Large intestine (tissue), 3 donors: ENCODE results near the gene ELF2. TPM values are rescaled to one million over a fixed set of nuclear protein-coding genes. Genes with fewer than 3 reads are reported as not detected.
"Not testable (repeated sequence)": the region's sequence is repeated elsewhere in the genome, so short reads cannot be mapped to it uniquely, and the experiment has no call there.

Experiments
- DNase-seq, 2 donors: peaks; one replicate each; pipeline versions ENCODE4 v3.0.0 to v3.0.0-alpha.2; 2013
- H3K27ac ChIP-seq: one replicate; pipeline ENCODE4 v1.5.1; 2013; ENCODE audit warnings: low read length
- H3K27me3 ChIP-seq: 2 replicates; pipeline ENCODE4 v1.6.1; 2013; ENCODE audit warnings: low read length; ENCODE audit not compliant: control insufficient read depth, insufficient read depth
- H3K36me3 ChIP-seq: 2 replicates; pipeline ENCODE4 v1.6.1; 2013; ENCODE audit warnings: low read length; ENCODE audit not compliant: control insufficient read depth, insufficient read depth
- H3K4me1 ChIP-seq: one replicate; pipeline ENCODE4 v1.6.1; 2013; ENCODE audit warnings: low read length; ENCODE audit not compliant: control insufficient read depth, insufficient read depth
- H3K4me3 ChIP-seq: one replicate; pipeline ENCODE4 v1.5.1; 2013; ENCODE audit warnings: low read length
- H3K9me3 ChIP-seq: one replicate; pipeline ENCODE4 v1.6.1; 2013; ENCODE audit warnings: mild to moderate bottlenecking, low read depth, low read length, moderate library complexity; ENCODE audit not compliant: control insufficient read depth
- WGBS: methylation state at CpG from one replicate; pipeline ENCODE4 v1.1.5; 2013; ENCODE audit warnings: low lambda C conversion rate; ENCODE audit not compliant: insufficient coverage; 5-methylcytosine and 5-hydroxymethylcytosine counted together
- polyA plus RNA-seq: library from polyadenylated mRNA; unstranded; fragments of 120-200 nt; gene quantifications from one replicate; pipeline ENCODE4 v1.2.1, GENCODE V29; 2013

ELF2 gene
- polyA plus RNA-seq, 1 donor = 42.4 TPM

GRCh38 chr4:139083607-139083955, 93.4 kb downstream of the ELF2 start:
- no peak for DNase-seq
- Histone ChIP-seq H3K4me3 (peak overlapping the region; percentile 92), H3K9me3 (peaks cover 3% of the 10 kb centered on the region), H3K27ac (peak overlapping the region; percentile 99), H3K36me3 (no peaks in the 10 kb centered on the region), H3K27me3 (no peaks in the 10 kb centered on the region), H3K4me1 (peaks cover 2% of the 10 kb centered on the region)
- no CpG with 5 or more reads among the region's 34 CpGs for WGBS

- H3K4me3 ChIP-seq = peak overlapping the region; percentile 92
- no peaks in the 10 kb centered on the region for H3K27me3 ChIP-seq
- H3K9me3 ChIP-seq = peaks cover 3% of the 10 kb centered on the region
- peaks cover 2% of the 10 kb centered on the region for H3K4me1 ChIP-seq
- H3K27ac ChIP-seq = peak overlapping the region; percentile 99
- 0% methylated on average over 4 of the region's 38 CpGs for WGBS
- H3K36me3 ChIP-seq = no peaks in the 10 kb centered on the region
- peak; percentile 97 to 98 for DNase-seq
Measured at GRCh38 chr4:139082750-139083606, 94.0 kb downstream of the ELF2 start.

- no CpG with 5 or more reads among the region's 4 CpGs for WGBS
- H3K27ac ChIP-seq = no peak overlapping the region
- H3K27me3 ChIP-seq = no peaks in the 10 kb centered on the region
- peaks cover 3% of the 10 kb centered on the region for H3K9me3 ChIP-seq
- no peak for DNase-seq
- no peaks in the 10 kb centered on the region for H3K4me1 ChIP-seq
- H3K36me3 ChIP-seq = peaks cover 8% of the 10 kb centered on the region
- H3K4me3 ChIP-seq = no peak overlapping the region
Measured at GRCh38 chr4:139078926-139079325, 98.1 kb downstream of the ELF2 start.

GRCh38 chr4:139077567-139078355, 99.3 kb downstream of the ELF2 start:
- Histone ChIP-seq H3K9me3 (no peaks in the 10 kb centered on the region), H3K4me1 (no peaks in the 10 kb centered on the region), H3K4me3 (no peak overlapping the region), H3K27me3 (no peaks in the 10 kb centered on the region), H3K27ac (no peak overlapping the region), H3K36me3 (peaks cover 13% of the 10 kb centered on the region)
- WGBS = 89% methylated on average over 1 of the region's 1 CpG
- DNase-seq = no peak

- whole genome bisulfite sequencing = no CpG with 5 or more reads among the region's 1 CpG
- H3K9me3 ChIP-seq = no peaks in the 10 kb centered on the region
- no peak for DNase-seq
- no peaks in the 10 kb centered on the region for H3K27me3 ChIP-seq
- H3K4me3 ChIP-seq = no peak overlapping the region
- H3K36me3 ChIP-seq = peaks cover 16% of the 10 kb centered on the region
- H3K4me1 ChIP-seq = no peaks in the 10 kb centered on the region
- H3K27ac ChIP-seq = no peak overlapping the region
Measured at GRCh38 chr4:139076016-139076744, 100.8 kb downstream of the ELF2 start.

- H3K36me3 ChIP-seq = peaks cover 62% of the 10 kb centered on the region
- WGBS = 71% methylated on average over 1 of the region's 3 CpGs
- DNase-seq = no peak
Measured at GRCh38 chr4:139060591-139060990, 116.4 kb downstream of the ELF2 start.

GRCh38 chr4:139059026-139059425, 118.0 kb downstream of the ELF2 start:
- H3K9me3 ChIP-seq, H3K4me3 ChIP-seq, H3K27me3 ChIP-seq, H3K4me1 ChIP-seq, H3K27ac ChIP-seq: not testable (repeated sequence)
- peak in 1 of 2 donors; percentile 49 for DNase-seq
- WGBS = no CpG with 5 or more reads among the region's 4 CpGs
- peaks cover 63% of the 10 kb centered on the region for H3K36me3 ChIP-seq

More at GRCh38 chr4:139060591-139060990, 116.4 kb downstream of the ELF2 start:
- H3K27me3 ChIP-seq = no peaks in the 10 kb centered on the region
- no peak overlapping the region for H3K4me3 ChIP-seq
- H3K27ac ChIP-seq = no peak overlapping the region
- H3K9me3 ChIP-seq = no peaks in the 10 kb centered on the region
- H3K4me1 ChIP-seq = no peaks in the 10 kb centered on the region

- no peak for DNase-seq
- no peaks in the 10 kb centered on the region for H3K27me3 ChIP-seq
- no peak overlapping the region for H3K27ac ChIP-seq
- no peaks in the 10 kb centered on the region for H3K9me3 ChIP-seq
- WGBS = 33% methylated on average over 1 of the region's 1 CpG
- no peaks in the 10 kb centered on the region for H3K4me1 ChIP-seq
- no peak overlapping the region for H3K4me3 ChIP-seq
- H3K36me3 ChIP-seq = peaks cover 54% of the 10 kb centered on the region
Measured at GRCh38 chr4:139054791-139055505, 122.1 kb downstream of the ELF2 start.

- no peaks in the 10 kb centered on the region for H3K4me1 ChIP-seq
- H3K36me3 ChIP-seq = peaks cover 46% of the 10 kb centered on the region
- no peak for DNase-seq
- H3K27ac ChIP-seq = no peak overlapping the region
- no peaks in the 10 kb centered on the region for H3K9me3 ChIP-seq
- H3K4me3 ChIP-seq = no peak overlapping the region
- no CpG with 5 or more reads among the region's 1 CpG for WGBS
- no peaks in the 10 kb centered on the region for H3K27me3 ChIP-seq
Measured at GRCh38 chr4:139053909-139054308, 123.1 kb downstream of the ELF2 start.

- Histone ChIP-seq H3K36me3 (peaks cover 45% of the 10 kb centered on the region), H3K4me1 (no peaks in the 10 kb centered on the region), H3K4me3 (no peak overlapping the region), H3K9me3 (no peaks in the 10 kb centered on the region), H3K27ac (no peak overlapping the region), H3K27me3 (no peaks in the 10 kb centered on the region)
- DNase-seq = no peak
- WGBS = no CpG with 5 or more reads among the region's 2 CpGs
Measured at GRCh38 chr4:139050446-139050845, 126.6 kb downstream of the ELF2 start.
